Neural progenitor cell (in vitro differentiated cells): ENCODE data around the gene CNNM2.

Source experiments
- EZH2 ChIP-seq: fragments of 200-600 bp; sonication (generic); IDR thresholded peaks from 2 replicates; pipeline ENCODE4 v1.6.1; 2017; ENCODE audit warnings: antibody characterized with exemption, mild to moderate bottlenecking, moderate library complexity
- EZH2phosphoT487 ChIP-seq: fragments of 200-600 bp; sonication (generic); IDR thresholded peaks from 2 replicates; pipeline ENCODE4 v1.6.1; 2017; ENCODE audit warnings: antibody characterized with exemption
- TF ChIP-seq, protein P1 (sequence below): fragments of 200-600 bp; sonication (generic); IDR thresholded peaks from 2 replicates; pipeline ENCODE4 v1.5.1; 2017; ENCODE audit warnings: antibody characterized with exemption, mild to moderate bottlenecking

GRCh38 chr10:103120546-103120945 lies 202.5 kb downstream of the CNNM2 start:
- TF ChIP-seq, protein P1, sequence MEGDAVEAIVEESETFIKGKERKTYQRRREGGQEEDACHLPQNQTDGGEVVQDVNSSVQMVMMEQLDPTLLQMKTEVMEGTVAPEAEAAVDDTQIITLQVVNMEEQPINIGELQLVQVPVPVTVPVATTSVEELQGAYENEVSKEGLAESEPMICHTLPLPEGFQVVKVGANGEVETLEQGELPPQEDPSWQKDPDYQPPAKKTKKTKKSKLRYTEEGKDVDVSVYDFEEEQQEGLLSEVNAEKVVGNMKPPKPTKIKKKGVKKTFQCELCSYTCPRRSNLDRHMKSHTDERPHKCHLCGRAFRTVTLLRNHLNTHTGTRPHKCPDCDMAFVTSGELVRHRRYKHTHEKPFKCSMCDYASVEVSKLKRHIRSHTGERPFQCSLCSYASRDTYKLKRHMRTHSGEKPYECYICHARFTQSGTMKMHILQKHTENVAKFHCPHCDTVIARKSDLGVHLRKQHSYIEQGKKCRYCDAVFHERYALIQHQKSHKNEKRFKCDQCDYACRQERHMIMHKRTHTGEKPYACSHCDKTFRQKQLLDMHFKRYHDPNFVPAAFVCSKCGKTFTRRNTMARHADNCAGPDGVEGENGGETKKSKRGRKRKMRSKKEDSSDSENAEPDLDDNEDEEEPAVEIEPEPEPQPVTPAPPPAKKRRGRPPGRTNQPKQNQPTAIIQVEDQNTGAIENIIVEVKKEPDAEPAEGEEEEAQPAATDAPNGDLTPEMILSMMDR: no peak
- TF ChIP-seq EZH2: no peak
- TF ChIP-seq EZH2phosphoT487: no peak
